IPS DF 19.7 (cell line): Measurements from ENCODE around the gene C1R.
"Not testable (repeated sequence)": the region's sequence is repeated elsewhere in the genome, so short reads cannot be mapped to it uniquely, and the experiment has no call there.

Experiments used
- DNase-seq: peaks from one replicate; pipeline ENCODE4 v3.0.0-alpha.2; 2013; ENCODE audit warnings: low read depth, low spot score

The C1R gene

GRCh38 chr12:7120166-7120565 is 27.9 kb upstream of the C1R start:
- DNase-seq = no peak

- DNase-seq = no peak
Measured at GRCh38 chr12:7118881-7119280, 26.6 kb upstream of the C1R start.

- DNase-seq = no peak
Measured at GRCh38 chr12:7117670-7118069, 25.4 kb upstream of the C1R start.

GRCh38 chr12:7116916-7117315 is 24.7 kb upstream of the C1R start:
- DNase-seq = no peak

- no peak for DNase-seq
Measured at GRCh38 chr12:7116196-7116595, 24.0 kb upstream of the C1R start.

GRCh38 chr12:7114851-7115250 is 22.6 kb upstream of the C1R start:
- DNase-seq = no peak

- no peak for DNase-seq
Measured at GRCh38 chr12:7114008-7114407, 21.8 kb upstream of the C1R start.

GRCh38 chr12:7113389-7113871 is 21.2 kb upstream of the C1R start:
- no peak for DNase-seq

GRCh38 chr12:7112041-7112440 is 19.8 kb upstream of the C1R start:
- no peak for DNase-seq

- no peak for DNase-seq
Measured at GRCh38 chr12:7110661-7111060, 18.4 kb upstream of the C1R start.

- DNase-seq = no peak
Measured at GRCh38 chr12:7109572-7109920, 17.3 kb upstream of the C1R start.

GRCh38 chr12:7108796-7109571 is 16.7 kb upstream of the C1R start, which contains the start of gene C1RL:
Gene C1RL, minus strand, starts transcription at chr12:7109214. Its CDS starts 34 bp downstream, at chr12:7109180.
- no peak for DNase-seq

- no peak for DNase-seq
Measured at GRCh38 chr12:7108003-7108795, 16.0 kb upstream of the C1R start.

- DNase-seq = no peak
Measured at GRCh38 chr12:7107636-7108002, 15.4 kb upstream of the C1R start.

GRCh38 chr12:7107181-7107580 is 14.9 kb upstream of the C1R start:
- not testable (repeated sequence) for DNase-seq

- DNase-seq = no peak
Measured at GRCh38 chr12:7106082-7106481, 13.8 kb upstream of the C1R start.

- no peak for DNase-seq
Measured at GRCh38 chr12:7103837-7104584, 11.8 kb upstream of the C1R start.

GRCh38 chr12:7102582-7102981 is 10.3 kb upstream of the C1R start:
- no peak for DNase-seq

- DNase-seq = no peak
Measured at GRCh38 chr12:7101694-7102131, 9.5 kb upstream of the C1R start.

- no peak for DNase-seq
Measured at GRCh38 chr12:7101047-7101693, 8.9 kb upstream of the C1R start.

- no peak for DNase-seq
Measured at GRCh38 chr12:7100239-7100638, 8.0 kb upstream of the C1R start.
